GM06990 (cell line): ENCODE measurements around the gene PITPNM2.

Experiments used
- DNase-seq: peaks from one replicate; pipeline ENCODE4 v3.0.0-alpha.2; 2011; ENCODE audit not compliant: insufficient read length; ENCODE audit errors: extremely low read depth
- H3K27me3 ChIP-seq: replicated peaks from 2 replicates; pipeline ENCODE4 v1.6.0; 2011; ENCODE audit warnings: low read length; ENCODE audit not compliant: control insufficient read depth, insufficient read depth
- H3K36me3 ChIP-seq: 2 replicates; pipeline ENCODE4 v1.5.1; 2011; ENCODE audit warnings: low read length; ENCODE audit not compliant: control insufficient read depth, insufficient read depth
- H3K4me3 ChIP-seq: replicated peaks from 2 replicates; pipeline ENCODE4 v1.5.1; 2011; ENCODE audit warnings: low read depth, mild to moderate bottlenecking, control low read depth, low read length
- TF ChIP-seq, protein P1 (sequence below): IDR thresholded peaks from 2 replicates; pipeline ENCODE4 v1.5.1; 2011; ENCODE audit warnings: low read length, control low read depth, mild to moderate bottlenecking, inconsistent platforms; ENCODE audit not compliant: insufficient read depth, poor library complexity, severe bottlenecking

PITPNM2 gene

DNA sequence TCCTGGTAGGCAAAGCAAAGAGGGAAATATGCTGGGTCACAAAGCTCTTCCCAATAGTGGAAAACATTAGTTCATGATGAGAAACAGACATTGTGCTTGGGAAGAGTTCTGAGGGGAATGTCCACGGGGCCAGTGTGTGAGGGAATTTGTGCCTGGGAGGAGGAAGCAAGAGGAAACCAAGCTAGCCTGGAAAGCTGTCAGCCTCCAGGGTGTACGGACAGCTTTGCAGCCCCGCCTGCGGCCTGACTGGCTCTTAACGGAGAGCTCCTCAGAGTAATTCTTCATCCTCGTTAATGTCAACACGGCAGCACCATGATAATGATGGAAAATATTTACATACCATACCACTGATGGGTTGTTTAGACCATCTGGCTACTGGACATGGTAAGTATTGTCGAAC is 32.4 kb downstream of the PITPNM2 start:
- Histone ChIP-seq H3K36me3 (no peaks in the 10 kb centered on the region), H3K27me3 (no peaks in the 10 kb centered on the region), H3K4me3 (no peak overlapping the region)
- TF ChIP-seq, protein P1, sequence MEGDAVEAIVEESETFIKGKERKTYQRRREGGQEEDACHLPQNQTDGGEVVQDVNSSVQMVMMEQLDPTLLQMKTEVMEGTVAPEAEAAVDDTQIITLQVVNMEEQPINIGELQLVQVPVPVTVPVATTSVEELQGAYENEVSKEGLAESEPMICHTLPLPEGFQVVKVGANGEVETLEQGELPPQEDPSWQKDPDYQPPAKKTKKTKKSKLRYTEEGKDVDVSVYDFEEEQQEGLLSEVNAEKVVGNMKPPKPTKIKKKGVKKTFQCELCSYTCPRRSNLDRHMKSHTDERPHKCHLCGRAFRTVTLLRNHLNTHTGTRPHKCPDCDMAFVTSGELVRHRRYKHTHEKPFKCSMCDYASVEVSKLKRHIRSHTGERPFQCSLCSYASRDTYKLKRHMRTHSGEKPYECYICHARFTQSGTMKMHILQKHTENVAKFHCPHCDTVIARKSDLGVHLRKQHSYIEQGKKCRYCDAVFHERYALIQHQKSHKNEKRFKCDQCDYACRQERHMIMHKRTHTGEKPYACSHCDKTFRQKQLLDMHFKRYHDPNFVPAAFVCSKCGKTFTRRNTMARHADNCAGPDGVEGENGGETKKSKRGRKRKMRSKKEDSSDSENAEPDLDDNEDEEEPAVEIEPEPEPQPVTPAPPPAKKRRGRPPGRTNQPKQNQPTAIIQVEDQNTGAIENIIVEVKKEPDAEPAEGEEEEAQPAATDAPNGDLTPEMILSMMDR = no peak
- DNase-seq = no peak

DNA sequence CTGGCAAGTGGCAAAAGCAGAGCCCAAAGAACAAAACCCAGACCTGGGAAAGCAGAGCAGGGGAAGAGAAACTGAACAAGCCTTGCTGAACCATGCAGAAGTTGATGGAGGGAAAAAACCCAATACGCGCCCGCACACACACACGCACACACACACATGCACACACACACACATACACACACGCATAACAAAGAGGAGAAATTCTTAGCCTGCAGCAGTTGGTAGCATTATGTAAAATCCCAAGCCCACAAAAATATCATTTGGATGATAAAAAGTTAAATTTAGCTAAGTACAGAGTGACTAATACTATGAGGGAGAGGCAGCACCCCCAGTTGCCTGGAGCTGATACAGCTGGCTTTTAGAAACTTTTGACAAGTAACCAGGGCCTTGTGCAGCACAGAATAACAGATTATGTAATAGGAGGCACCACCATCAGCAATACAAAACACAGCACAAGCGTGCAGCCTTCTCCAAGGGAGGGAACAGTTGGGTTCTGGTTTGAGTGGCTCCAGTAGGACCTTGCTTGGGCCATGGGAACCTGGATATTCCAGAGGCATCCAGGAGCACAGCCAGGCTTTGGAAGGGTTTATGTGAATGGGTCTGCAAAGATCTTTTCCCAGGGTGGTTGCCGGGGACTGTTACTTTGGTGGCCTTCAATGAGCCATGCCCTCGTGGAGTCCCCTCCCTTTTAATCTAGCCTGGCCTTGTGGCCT is 35.3 kb downstream of the PITPNM2 start:
- no peaks in the 10 kb centered on the region for H3K36me3 ChIP-seq
- peak; percentile 29 for DNase-seq
- no peaks in the 10 kb centered on the region for H3K27me3 ChIP-seq
- TF ChIP-seq, protein P1 = no peak
- H3K4me3 ChIP-seq = no peak overlapping the region

DNA sequence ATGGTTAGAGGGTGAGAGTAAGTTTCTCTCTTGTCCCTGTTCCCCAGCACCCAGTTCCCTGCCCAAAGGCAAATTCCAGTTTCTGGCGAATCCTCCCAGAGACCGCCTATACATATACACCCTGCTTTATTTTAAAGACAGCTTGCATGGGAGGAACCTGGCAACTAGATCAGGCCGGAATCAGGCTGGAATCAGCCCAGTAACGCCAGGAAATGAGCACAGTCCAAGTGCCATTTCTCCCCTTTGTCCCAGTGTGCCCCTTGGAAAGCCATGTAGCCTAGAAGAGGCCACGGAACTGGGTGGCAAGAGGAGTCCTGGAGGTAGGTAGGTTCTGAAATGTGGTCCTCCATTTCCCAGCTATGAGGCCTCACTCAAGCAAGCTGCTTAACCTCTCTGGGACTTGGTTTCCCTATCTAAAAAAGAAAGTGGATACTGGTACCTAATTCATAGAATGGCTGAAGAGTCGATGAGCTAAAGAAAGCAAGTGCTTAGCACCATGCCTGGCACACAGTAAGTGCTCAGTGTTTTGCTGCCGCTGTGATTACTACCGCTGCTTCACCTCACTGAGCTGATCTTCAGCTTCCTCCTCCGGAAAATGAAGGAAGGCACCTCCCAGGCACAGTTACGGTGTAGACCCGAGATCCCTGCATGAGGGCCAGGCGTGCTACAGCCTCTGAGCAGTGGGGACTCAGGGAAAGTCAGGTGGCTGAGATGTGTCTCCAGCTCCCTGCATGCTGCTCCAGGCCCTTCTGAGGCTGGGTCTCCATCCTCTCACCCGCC is 36.4 kb downstream of the PITPNM2 start:
- no peak for DNase-seq

DNA sequence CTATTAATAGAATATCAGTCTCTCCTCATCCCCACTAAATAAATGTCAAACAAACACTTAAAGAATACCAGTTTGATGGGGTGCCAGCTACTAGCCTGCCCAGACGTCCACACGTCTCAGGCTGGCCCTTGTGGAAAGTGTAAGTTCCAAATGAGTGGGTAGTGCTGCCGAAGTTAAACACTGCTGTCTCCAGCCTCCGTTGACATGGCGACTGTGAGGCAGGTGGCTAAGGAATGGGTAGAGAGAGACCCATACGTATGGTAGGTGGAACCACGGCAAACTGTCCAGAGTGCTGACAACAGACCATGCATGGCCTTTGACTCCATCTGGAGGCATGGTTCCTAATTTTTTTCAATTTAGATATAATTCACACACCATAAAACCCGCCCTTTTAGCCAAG is 37.9 kb downstream of the PITPNM2 start:
- DNase-seq = no peak
- TF ChIP-seq, protein P1 = no peak
- Histone ChIP-seq H3K36me3 (no peaks in the 10 kb centered on the region), H3K27me3 (no peaks in the 10 kb centered on the region), H3K4me3 (no peak overlapping the region)

More for the DNA sequence above, 36.4 kb downstream of the PITPNM2 start:
- Histone ChIP-seq H3K27me3 (no peaks in the 10 kb centered on the region), H3K4me3 (no peak overlapping the region), H3K36me3 (no peaks in the 10 kb centered on the region)
- TF ChIP-seq, protein P1 = no peak

DNA sequence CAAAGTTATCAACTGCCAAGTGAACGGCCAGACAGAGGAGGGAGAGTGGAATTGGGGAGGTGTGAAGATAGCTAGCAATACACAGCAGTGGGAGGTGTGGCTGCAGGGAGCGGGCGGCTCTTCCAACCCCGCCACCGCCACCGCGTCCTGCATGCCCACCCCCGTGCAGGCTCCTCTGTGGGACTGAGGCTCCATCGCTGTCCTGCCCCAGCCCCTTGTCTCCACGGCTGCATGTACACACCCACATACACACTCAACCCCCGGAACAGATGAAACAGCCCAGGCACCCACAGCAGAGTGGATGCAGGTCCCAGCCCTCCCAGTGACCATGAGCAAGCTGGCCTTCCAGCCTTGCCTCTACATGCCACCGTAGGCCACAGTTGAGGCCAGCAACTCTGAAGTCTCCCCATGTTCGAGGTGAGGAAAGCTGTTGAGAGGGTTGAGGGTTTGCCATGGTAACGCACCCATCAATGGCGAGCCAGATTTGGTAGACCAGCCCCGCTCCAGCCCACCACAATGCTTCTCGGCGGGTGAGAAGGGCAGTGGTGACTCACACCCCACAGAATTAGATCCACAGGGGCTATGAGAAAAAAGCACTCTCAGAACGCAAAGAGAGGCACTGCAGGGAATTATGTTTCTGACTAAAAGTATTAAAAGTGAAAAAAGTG is 39.3 kb downstream of the PITPNM2 start:
- no peak overlapping the region for H3K4me3 ChIP-seq

More for the DNA sequence above, 39.3 kb downstream of the PITPNM2 start:
- no peaks in the 10 kb centered on the region for H3K36me3 ChIP-seq
- TF ChIP-seq, protein P1 = no peak
- DNase-seq = no peak
- H3K27me3 ChIP-seq = no peaks in the 10 kb centered on the region
